ENCODE data around the gene MCFD2.

DNA sequence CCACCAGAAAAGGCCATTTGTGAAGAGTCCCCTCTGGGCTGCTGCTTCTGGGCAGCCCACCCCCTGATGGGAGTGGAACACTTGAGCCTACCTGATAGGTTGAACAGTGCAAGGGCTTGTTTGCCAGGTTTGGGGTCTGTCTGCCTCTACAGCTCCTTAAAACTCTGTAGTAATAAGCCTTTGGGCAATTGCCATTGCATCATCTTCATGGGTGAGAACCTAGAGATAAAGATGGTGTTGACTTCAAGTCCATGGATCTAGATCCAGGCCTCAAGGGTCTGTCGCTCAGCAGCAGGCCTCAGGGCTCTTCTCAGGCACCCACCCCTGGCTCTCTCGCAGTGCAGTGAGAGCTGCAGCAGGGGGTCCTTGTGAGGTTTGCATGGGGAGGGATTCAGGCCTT lies 47.1 kb upstream of the MCFD2 start:
- no peak for TF ChIP-seq EZH2 (IDR thresholded peaks at IDR 0.05; ENCODE audit: borderline replicate concordance, insufficient read depth, low read depth, low read length, poor library complexity, severe bottlenecking)
- TF ChIP-seq, protein P1, sequence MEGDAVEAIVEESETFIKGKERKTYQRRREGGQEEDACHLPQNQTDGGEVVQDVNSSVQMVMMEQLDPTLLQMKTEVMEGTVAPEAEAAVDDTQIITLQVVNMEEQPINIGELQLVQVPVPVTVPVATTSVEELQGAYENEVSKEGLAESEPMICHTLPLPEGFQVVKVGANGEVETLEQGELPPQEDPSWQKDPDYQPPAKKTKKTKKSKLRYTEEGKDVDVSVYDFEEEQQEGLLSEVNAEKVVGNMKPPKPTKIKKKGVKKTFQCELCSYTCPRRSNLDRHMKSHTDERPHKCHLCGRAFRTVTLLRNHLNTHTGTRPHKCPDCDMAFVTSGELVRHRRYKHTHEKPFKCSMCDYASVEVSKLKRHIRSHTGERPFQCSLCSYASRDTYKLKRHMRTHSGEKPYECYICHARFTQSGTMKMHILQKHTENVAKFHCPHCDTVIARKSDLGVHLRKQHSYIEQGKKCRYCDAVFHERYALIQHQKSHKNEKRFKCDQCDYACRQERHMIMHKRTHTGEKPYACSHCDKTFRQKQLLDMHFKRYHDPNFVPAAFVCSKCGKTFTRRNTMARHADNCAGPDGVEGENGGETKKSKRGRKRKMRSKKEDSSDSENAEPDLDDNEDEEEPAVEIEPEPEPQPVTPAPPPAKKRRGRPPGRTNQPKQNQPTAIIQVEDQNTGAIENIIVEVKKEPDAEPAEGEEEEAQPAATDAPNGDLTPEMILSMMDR (IDR thresholded peaks at IDR 0.05), result no peak

Measured in B cell (primary cell).